SK-N-MC (cell line): ENCODE results near the gene FBXL13.

Experiments used
- EZH2 ChIP-seq: fragments of 200-600 bp; sonication (generic); IDR thresholded peaks from one replicate; pipeline ENCODE4 v1.6.1; 2017; ENCODE audit warnings: antibody characterized with exemption
- POLR2AphosphoS5 ChIP-seq: IDR thresholded peaks from 2 replicates; pipeline ENCODE4 v1.6.1; 2012; ENCODE audit warnings: mild to moderate bottlenecking, low read depth, low read length, borderline replicate concordance

GRCh38 chr7:102981451-102981850 is 93.1 kb downstream of the FBXL13 start:
- TF ChIP-seq EZH2 (no peak), POLR2AphosphoS5 (no peak)
